HG02870 (cell line): ENCODE results near the gene OBSCN.

ENCODE experiments used
- ATAC-seq: cut with Tn5 transposase; IDR thresholded peaks from one replicate; pipeline ENCODE4 v1.9.1; 2021; ENCODE audit warnings: mild to moderate bottlenecking, moderate library complexity; ENCODE audit not compliant: unreplicated experiment

The OBSCN gene

GRCh38 chr1:228315945-228316588 is 108.2 kb downstream of the OBSCN start:
- ATAC-seq: no peak

- ATAC-seq: no peak
These were observed 108.9 kb downstream of the OBSCN start for GRCh38 chr1:228316589-228317387.

GRCh38 chr1:228317411-228317828 is 109.6 kb downstream of the OBSCN start:
- no peak for ATAC-seq

- ATAC-seq: no peak
These were observed 110.3 kb downstream of the OBSCN start for GRCh38 chr1:228317891-228318810.

GRCh38 chr1:228318823-228319241 is 111.0 kb downstream of the OBSCN start:
- ATAC-seq: no peak

- ATAC-seq: no peak
These were observed 111.7 kb downstream of the OBSCN start for GRCh38 chr1:228319352-228320088.

GRCh38 chr1:228320394-228320793 is 112.5 kb downstream of the OBSCN start:
- no peak for ATAC-seq

- no peak for ATAC-seq
These were observed 113.6 kb downstream of the OBSCN start for GRCh38 chr1:228321435-228321834.

GRCh38 chr1:228321895-228322294 is 114.1 kb downstream of the OBSCN start:
- no peak for ATAC-seq

- no peak for ATAC-seq
These were observed 115.6 kb downstream of the OBSCN start for GRCh38 chr1:228323401-228323800.

GRCh38 chr1:228325267-228325666 is 117.4 kb downstream of the OBSCN start:
- no peak for ATAC-seq

- no peak for ATAC-seq
These were observed 122.0 kb downstream of the OBSCN start for GRCh38 chr1:228329887-228330286.

GRCh38 chr1:228332797-228333738 is 125.2 kb downstream of the OBSCN start:
- no peak for ATAC-seq

- no peak for ATAC-seq
These were observed 125.9 kb downstream of the OBSCN start for GRCh38 chr1:228333739-228334115.

GRCh38 chr1:228334226-228334935 is 126.5 kb downstream of the OBSCN start:
- no peak for ATAC-seq

- no peak for ATAC-seq
These were observed 127.1 kb downstream of the OBSCN start for GRCh38 chr1:228334954-228335353.

GRCh38 chr1:228335406-228336307 is 127.8 kb downstream of the OBSCN start:
- no peak for ATAC-seq
